Measurements from ENCODE around the gene FBXO28.

The FBXO28 gene

GRCh38 chr1:224138198-224138597 lies 24.3 kb downstream of the FBXO28 start:
- no peak overlapping the region for H3K4me3 ChIP-seq (ENCODE audit: low read depth, low read length)
- TF ChIP-seq CTCF (IDR thresholded peaks at IDR 0.05; ENCODE audit: low read depth, low read length, missing control alignments): no peak
- DNase-seq (ENCODE audit: low read depth): no peak

DNA sequence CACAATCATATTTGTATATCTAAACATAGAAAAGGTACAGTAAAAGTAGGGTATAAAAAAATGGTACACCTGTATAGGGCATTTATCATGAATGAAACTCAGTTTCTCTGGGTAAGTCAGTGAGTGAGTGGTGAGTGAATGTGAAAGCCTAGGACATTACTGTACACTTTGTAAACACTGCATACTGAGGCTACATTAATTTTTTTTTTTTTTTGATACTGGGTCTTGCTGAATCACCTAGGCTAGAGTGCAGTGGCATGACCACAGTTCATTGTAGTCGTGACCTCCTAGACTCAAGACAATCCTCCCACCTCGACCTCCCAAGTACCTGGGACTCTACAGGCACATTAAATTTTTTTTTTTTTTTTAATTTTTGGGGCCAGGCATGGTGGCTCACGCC lies 27.8 kb downstream of the FBXO28 start:
- no peak for TF ChIP-seq CTCF (IDR thresholded peaks at IDR 0.05; ENCODE audit: low read depth, low read length, missing control alignments)

DNA sequence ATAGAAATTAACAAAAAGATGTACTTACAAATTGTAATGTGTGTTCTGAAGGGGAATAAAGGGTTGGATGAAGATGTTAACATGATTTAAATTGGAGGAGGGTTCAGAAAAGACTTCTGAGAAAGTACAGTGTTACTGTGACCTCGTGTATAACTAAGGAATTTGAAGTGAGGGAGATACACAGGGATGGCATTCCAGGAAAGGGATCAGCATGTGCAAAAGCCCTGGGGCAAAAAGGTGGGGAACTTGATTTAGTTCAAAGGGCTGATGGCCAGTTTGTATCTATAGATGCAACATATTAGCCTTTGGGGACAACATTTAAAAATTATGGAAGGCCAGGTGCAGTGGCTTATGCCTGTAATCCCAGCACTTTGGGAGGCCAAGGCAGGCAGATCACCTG lies 35.8 kb downstream of the FBXO28 start:
- TF ChIP-seq CTCF (IDR thresholded peaks at IDR 0.05; ENCODE audit: low read depth, low read length, missing control alignments): no peak
- no peak overlapping the region for H3K4me3 ChIP-seq (ENCODE audit: low read depth, low read length)
- no peak for DNase-seq (ENCODE audit: low read depth)

More for the DNA sequence above, 27.8 kb downstream of the FBXO28 start:
- no peak for DNase-seq (ENCODE audit: low read depth)
- no peak overlapping the region for H3K4me3 ChIP-seq (ENCODE audit: low read depth, low read length)

DNA sequence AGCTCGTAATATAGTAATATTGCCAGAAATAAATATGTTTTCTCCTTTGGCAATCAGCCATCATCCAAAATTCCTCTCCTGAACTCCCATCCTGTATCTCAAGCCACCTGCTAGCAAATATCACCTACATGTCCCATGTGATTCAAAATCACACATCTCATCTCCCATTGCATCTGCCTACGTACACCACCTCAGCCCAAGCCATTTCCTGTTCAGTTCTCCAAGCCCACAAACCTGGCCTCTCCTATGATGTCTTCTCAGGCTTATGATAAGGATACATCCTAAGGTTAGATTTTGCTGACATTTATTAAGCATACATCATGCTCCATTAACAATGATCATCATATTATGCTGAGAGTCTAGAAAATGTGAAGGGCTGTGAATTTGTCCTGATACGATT lies 37.2 kb downstream of the FBXO28 start:
- no peak for TF ChIP-seq CTCF (IDR thresholded peaks at IDR 0.05; ENCODE audit: low read depth, low read length, missing control alignments)
- DNase-seq (ENCODE audit: low read depth): no peak

DNA sequence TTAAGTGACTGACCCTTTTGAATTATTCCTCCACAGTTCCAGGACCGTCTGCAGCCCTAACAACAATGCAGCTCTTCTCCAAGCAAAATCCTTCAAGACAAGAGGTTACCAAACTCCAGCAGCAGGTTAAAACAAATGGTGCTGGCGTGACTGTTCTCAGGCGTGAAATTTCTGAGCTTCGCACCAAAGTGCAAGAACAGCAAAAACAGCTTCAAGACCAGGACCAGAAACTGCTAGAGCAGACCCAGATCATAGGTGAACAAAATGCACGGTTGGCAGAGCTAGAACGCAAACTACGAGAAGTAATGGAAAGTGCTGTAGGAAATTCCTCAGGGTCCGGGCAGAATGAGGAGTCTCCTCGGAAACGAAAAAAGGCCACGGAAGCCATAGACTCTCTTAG lies 43.4 kb downstream of the FBXO28 start:
- DNase-seq (ENCODE audit: low read depth): no peak
- no peak overlapping the region for H3K4me3 ChIP-seq (ENCODE audit: low read depth, low read length)
- no peak for TF ChIP-seq CTCF (IDR thresholded peaks at IDR 0.05; ENCODE audit: low read depth, low read length, missing control alignments)

More for the DNA sequence above, 37.2 kb downstream of the FBXO28 start:
- no peak overlapping the region for H3K4me3 ChIP-seq (ENCODE audit: low read depth, low read length)

GRCh38 chr1:224159541-224159940 lies 45.6 kb downstream of the FBXO28 start:
- TF ChIP-seq CTCF (IDR thresholded peaks at IDR 0.05; ENCODE audit: low read depth, low read length, missing control alignments): no peak
- DNase-seq (ENCODE audit: low read depth): no peak
- no peak overlapping the region for H3K4me3 ChIP-seq (ENCODE audit: low read depth, low read length)

DNA sequence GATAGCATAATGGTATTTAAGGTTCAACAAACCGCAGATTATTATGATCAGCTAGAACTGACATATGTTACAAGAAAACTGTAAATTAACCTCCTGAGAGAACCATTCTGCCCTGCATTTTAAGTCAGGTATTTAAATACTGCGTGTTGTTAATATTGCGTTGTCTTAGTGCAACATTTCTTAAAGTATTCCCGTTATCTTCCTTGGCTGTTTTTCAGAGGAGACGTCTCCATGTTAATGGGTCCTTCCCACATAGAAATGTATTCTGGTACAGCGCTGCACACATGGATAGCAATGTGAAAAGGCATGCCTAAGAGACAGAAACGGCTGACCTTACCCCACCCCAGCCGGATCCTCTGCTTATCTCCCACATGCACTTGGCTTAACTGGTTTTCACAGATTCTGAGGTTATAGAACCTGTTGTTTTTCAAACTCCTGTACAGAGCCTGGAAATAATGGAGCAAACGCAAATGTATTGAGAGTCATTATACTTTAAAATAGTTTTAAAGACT lies 46.3 kb downstream of the FBXO28 start:
- no peak for DNase-seq (ENCODE audit: low read depth)
- no peak for TF ChIP-seq CTCF (IDR thresholded peaks at IDR 0.05; ENCODE audit: low read depth, low read length, missing control alignments)
- H3K4me3 ChIP-seq (ENCODE audit: low read depth, low read length): no peak overlapping the region

Data from GM12864 (cell line).